ENCODE measurements around the gene LDLRAD4.
"Not testable (repeated sequence)": the region's sequence is repeated elsewhere in the genome, so short reads cannot be mapped to it uniquely, and the experiment has no call there.

Gene LDLRAD4

DNA sequence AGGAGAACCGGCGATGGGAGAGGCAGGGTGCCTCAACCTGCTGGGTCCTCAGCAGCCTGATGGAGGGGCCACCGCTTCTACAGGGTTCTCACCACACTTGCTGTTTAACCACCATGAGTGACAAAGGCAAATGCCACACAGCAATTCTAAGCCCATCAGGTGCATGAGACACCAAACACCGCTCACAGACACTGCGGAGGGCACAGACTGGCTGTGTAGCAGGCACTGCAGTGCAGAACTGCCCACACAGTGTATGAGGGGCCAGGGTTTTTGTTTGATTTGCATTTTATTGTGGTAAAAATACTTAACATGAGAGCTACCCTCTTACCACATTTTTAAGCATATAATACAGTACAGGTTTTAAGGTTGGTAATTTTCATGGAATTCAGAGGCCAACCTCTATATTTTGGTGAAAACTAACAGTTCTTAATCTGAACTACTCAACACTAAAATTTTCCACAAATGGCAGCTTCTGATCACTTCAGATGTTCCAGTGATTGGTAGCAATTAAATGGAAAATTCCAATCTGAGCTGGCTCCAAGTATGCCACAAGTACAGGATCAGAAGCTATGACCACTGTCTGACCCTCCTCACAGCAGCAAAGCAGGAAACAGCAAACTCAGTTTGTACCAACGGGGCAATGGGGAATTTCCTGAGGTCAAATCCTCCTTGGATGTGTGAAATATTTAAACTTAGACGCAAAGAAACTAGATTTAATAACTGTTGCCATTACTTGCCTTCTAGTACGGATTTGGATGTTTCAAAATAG lies 440.1 kb downstream of the LDLRAD4 start:
- DNase-seq, result no peak

DNA sequence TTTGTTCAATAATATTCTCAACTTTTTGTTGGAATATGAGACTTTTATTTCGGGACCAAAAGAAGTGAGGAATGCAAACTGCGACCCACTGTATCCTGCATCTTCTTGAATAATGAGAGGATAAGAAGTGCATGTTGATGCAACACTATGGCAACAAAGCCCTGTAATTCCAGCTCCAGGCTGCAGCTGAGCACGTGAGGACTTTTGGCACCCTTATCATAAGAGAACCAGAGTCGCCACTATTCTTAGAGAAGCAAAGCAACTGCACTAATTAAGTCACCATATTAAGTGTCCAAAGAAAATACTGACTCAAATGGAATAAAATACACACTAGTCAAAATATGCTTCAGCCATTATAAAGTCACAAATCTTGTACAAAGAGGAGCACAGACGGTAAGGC lies 441.9 kb downstream of the LDLRAD4 start:
- no peak for DNase-seq

DNA sequence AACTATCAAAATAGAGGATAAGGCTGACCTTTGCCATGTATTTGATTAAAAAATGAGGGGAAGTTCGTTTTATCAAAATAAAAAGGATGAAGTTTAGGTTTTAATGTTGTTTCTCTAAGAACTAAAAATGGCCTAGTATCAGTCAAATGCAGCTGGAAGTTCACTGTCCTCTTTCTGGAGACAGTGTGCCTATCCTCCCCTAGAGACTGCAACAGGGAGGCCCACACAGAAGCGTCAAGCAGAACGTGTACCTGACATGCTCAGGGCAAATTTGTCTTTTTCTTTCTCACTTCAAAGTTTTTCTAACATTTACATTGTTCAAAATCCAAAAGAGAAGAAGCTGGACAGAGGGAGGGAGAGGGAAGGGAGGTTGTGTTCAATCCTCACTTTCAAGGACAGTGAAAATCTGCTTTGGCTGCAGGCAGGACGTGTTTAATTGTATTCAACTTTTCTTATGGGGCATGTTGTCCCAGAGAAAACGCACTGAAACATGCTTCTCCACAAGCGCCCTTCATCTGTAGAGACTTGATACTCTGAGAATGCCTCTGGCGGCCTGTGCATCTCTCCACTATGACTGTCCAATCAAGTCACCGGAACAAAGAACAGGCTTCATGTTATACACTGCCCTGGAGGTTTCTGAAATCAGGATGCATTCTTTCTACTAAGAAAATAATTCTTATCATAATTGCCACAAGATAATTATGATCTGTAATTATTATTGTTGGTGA lies 442.7 kb downstream of the LDLRAD4 start:
- no peak for DNase-seq

DNA sequence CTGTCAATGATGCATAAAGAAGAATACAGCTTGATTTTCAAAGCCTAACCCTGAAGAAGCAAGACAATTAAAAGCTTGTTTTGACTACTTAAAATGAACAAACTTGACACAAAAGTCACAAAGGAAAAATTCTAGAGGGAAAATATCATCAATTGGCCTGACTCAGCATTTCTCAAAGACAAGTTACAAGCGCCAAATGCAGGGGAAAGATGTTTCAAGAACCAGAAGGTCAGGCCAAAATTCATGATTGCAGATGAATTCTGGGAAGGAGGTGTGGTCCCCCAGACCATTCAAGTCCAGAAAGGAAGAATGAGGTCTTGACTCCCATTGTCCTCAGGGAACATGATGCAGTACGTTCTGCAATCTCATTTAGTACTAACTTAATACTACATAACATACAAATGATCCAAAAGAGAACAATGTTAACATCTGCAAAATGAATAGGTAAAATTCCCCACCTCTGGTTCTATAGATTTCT lies 443.3 kb downstream of the LDLRAD4 start:
- no peak for DNase-seq

DNA sequence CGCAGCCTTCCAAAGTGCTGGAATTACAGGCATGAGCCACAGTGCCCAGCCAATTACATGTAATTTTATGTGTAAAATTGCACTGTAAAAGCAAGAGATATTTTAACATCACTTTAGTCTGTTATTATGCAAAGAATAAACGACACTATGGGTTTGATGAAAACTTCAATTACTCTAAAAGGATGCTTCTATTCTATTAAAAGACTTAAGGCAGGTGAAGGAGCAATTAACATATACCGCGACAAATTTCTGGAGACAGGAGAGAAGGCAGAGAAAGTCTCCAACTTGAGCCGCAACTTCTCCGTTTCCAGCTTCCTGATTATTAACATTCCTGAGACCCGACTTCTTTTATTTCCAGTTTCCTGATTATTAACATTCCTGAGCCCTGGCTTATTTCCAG lies 454.1 kb downstream of the LDLRAD4 start:
- DNase-seq, result no peak

DNA sequence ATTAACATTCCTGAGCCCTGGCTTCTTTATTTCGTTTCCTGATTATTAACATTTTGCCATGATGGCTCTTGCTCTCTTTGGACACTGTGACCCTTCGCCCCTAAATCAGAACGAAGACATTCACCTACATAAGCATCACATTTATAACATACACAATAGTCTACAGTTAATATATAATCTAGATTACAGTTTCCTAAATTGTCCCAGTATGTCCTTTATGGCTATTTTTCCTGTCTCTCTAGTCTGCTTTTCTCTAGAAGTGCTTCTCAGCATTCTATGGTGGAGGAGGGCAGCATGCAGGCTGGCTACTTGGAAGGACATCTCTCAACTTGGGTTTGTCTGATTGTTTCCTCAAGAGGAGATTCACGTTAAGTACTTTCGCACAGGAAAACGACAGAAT lies 457.9 kb downstream of the LDLRAD4 start:
- no peak for DNase-seq

DNA sequence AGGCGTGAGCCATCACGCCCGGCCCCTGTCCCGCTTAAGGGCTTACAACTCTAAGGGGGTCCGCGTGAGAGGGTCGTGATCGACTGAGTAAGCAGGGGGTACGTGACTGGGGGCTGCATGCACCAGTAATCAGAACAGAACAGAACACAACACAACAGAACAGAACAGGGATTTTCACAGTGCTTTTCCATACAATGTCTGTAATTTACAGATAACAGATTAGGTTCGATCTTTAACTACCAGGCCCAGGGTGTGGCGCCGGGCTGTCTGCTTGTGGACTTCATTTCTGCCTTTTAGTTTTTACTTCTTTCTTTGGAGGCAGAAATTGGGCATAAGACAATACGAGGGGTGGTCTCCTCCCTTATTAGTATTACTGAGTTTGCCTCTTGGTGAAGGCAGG lies 458.8 kb downstream of the LDLRAD4 start:
- DNase-seq, result not testable (repeated sequence)

DNA sequence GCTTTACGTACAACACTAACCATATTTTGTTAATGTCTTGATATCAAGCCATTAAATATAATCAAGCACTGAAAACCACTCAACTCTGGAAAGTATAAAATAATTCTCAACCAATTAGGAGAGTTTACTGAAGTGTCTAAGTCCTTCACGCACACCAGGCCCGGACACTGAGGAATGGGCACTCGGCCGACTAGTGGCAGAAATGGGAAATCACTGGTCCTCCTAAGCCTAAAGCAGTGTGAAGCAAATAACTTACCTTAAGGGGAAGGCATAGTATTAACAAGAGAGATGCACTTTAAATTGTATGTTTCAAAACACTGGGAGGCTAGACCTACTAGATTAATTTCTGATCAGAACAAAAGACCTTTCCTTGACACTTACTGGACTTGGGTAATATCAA lies 462.1 kb downstream of the LDLRAD4 start:
- peak in 1 of 2 donors; percentile 1 for DNase-seq

DNA sequence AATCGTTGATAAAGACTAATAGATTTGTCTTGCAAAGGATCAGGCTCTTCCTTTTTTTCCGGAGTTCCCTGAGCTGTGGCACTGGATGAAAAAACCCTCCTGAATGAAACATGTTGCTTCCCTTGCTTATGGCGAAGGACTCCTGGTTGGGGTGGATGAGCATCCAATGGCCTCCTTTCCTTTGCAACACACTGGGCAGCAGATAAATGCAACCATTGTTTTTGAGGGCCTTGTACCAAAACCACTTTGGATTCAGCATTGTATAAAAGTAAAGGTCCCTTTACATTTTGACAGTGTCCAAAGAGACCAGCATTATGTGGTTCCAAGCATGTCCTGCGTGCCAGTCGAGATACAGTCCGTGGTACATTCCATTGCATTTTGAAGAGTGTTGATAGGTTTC lies 463.1 kb downstream of the LDLRAD4 start:
- DNase-seq, result no peak

DNA sequence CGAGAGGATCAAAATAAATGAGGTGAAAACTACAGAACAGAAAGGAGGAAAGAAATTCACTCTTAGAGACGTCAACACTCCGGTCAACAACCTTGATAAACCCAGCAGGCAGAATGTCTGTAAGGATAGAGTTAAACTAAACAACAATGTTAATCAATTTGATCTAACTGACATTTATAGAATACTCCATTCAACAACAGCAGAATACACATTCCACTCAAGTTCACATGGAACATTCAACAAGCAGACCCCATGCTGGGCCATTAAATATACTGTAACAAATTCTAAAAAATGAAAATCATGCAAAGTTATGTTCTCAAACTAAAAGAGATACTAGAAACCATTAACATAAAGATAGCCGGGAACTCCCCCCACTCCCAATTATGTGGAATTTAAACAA lies 466.0 kb downstream of the LDLRAD4 start:
- DNase-seq, result no peak

DNA sequence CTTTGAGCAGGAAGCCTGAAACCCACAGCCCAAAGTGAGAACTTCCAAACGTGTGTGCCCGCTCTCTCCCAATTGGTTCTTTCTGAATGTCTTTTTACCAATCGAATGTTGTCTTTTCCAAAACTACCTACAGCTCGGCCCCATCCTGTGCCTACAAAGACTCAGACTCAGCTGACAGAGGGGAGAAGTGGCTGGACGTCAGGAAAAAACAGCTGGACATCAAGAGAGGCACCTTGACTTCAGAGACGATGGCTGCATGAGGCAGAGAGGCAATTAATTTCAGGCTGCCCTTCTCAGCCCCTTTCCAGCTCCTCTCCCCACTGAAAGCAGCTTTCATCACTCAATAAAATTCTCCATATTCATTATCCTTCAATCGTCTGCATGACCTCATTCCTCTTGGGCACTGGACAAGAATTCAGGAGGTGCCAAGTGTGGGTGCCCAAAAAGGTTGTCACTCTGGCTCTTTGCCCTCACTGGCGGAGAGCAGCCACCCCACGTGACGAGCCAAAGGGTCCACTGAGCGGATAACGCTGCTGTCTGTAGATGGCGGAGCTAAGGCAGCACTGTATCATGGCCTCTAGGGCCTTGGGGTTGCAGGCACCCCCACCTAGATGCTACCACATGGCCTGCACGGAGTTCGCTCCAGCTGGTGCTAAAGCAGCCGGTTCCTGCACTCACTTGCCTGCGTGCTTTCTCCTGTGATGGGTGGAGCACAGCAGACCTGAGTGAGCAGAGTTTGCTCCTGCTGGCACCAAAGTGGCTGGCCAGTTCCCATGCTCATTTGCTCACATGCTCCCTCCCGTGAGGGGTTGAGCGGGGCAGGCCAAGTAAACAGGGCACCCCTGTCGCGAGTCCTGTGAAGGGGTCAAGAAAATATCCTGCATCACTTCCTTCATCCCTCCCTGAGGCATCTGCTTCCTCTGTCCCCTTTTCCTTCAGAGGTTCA lies 469.9 kb downstream of the LDLRAD4 start:
- DNase-seq, result no peak

DNA sequence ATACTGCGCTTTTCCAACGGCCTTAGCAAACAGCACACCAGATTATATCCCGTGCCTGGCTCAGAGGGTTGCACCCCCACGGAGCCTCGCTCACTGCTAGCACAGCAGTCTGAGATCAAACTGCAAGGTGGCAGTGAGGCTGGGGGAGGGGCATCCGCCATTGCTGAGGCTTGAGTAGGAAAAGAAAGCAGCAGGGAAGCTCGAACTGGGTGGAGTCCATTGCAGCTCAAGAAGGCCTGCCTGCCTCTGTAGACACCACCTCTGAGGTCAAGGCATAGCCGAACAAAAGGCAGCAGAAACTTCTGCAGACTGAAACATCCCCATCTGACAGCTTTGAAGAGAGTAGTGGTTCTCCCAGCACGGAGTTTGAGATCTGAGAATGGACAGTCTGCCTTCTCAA lies 471.5 kb downstream of the LDLRAD4 start:
- DNase-seq, result not testable (repeated sequence)

DNA sequence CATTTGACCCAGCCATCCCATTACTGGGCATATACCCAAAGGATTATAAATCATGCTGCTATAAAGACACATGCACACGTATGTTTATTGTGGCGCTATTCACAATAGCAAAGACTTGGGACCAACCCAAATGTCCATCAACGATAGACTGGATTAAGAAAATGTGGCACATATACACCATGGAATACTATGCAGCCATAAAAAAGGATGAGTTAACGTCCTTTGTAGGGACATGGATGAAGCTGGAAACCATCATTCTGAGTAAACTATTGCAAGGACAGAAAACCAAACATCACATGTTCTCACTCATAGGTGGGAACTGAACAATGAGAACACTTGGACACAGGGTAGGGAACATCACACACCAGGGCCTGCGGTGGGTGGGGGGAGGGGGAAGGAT lies 476.8 kb downstream of the LDLRAD4 start:
- DNase-seq, result not testable (repeated sequence)

DNA sequence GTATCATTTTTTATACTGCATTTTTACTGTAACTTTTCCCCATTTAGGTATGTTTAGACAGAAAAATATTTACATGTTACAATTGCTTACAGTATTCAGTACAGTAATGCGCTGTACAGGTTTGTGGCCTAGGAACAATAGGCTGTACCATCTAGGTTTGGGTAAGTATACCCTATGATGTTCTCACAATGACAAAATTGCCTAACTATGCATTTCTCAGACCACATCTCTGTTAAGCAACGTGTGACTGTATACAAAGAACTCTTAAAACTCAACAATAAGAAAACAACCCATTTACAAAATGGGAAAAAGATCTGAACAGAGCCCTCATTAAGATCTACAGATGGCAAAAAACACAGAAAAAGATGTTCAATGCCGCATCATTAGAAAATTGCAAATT lies 478.4 kb downstream of the LDLRAD4 start:
- DNase-seq, result no peak

DNA sequence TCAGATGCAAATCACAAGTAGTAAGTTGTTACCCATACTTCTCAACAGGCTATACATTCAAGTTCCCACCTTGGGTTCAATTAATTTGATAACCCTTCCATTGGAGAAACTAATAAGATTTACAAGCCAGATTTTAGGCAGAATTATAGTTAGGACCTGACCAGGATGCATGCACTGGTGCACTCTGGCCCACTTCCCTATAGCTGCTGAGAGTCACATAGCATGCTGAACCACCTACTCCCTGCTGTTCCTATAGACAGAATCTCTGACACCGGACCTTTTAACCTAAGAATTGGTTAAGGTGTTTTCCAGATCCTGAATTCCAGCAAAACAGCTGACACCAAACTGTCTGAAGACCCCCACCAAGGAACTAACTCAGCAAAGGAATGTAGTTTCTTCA lies 481.6 kb downstream of the LDLRAD4 start:
- DNase-seq, result no peak

All from CD4-positive, alpha-beta T cell treated with Interleukin-1 beta for 1 hour (primary cell).